Retina (tissue), 1 donor: ENCODE measurements around the gene RNF13.
"Not testable (repeated sequence)": the region's sequence is repeated elsewhere in the genome, so short reads cannot be mapped to it uniquely, and the experiment has no call there.

Experiments
- DNase-seq: peaks from one replicate; pipeline ENCODE4 v3.0.0-alpha.2; 2016

RNF13 gene

GRCh38 chr3:149801639-149802038 lies 11.4 kb upstream of the RNF13 start:
- no peak for DNase-seq

DNA sequence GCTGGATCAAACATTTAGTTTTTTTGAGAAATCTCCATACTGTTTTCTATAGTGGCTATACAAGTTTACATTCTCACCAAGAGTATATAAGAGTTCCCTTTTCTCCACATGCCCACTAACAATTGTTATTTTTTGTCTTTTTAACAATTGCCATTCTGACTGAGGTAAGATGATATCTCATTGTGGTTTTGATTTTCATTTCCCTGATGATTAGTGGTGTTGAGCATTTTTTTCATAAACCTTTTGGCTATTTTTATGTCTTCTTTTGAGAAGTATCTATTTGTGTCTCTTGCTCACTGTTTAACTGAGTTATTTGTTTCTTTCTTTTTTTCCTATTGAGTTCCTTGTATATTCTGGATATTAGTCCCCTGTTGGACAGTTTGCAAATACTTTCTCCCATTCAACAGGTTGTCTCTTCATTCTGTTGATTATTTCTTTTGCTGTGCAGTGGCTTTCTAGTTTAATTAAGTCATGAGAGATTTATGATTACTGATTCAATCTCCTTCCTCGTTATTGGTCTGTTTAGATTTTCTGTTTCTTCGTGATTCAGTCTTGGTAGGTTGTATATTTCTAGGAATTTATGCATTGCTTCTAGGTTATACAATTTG lies 6.7 kb upstream of the RNF13 start:
- no peak for DNase-seq

GRCh38 chr3:149808209-149808829 lies 4.7 kb upstream of the RNF13 start:
- peak; percentile 52 for DNase-seq

- no peak for DNase-seq
Observed at GRCh38 chr3:149809699-149810098, 3.3 kb upstream of the RNF13 start.

DNA sequence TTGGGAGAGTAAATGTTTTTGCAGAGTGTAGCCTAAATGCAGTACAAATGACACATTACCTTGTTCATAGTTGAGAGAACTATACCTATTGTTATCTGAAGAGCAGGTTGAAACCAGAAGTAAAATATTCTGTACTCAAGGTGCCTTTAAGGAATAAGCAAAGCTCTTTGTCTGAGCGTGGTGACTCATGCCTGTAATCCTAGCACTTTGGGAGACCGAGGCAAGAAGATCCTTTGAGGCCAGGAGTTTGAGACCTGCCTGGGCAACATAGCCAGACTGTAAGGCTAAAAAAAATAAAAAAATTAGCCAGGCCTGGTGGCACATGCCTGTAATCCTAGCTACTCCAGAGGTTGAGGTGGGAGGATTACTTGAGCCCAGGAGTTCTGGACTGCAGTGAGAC lies 2.2 kb upstream of the RNF13 start:
- DNase-seq, result no peak

GRCh38 chr3:149812165-149812605 lies 830 bp upstream of the RNF13 start:
- DNase-seq, result no peak

DNA sequence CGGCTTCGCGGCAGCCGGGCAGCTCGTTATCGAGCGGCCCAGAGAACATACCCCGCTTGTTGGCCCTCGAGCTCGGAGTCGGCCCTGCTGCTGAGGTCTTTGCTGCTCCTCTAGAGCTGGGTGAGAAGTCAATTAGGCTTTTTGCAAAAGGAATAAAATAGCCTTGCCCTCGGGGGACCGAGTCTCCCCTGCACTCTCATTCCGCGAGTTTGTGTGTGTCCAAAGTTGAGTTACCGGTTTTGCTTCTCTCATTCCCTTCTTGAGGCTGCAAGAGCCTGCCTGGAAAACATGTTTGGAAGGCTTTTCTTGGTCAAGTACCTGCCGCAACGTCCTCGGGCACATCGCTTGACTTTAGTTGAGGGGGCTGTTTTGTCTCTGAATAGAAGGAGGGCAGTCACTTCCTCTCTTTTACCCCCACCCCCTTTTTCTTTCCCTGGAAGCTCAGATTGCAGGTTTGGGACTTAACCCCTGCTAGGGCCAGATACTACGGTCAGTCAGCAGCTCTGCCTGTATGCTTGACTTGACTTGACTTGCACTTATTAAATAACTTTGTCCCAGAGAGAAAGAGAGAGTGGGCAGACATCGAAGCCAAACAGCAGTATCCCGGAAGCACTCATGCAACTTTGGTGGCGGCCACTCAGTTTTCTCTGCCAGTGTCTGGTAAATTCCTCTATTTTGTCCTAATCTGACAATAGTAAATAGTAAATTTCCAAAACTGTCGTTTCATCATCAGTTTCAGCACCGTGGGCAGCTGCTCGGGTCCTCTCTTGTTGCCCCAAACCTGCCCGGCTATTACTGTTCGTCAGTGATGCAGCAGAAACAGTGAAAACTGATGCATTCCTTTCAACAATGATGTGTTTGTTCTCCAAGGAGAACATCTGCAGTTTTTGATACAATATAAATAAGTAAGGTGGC lies 609 bp downstream of the RNF13 start:
- no peak for DNase-seq

GRCh38 chr3:149815321-149815720 lies 2.3 kb downstream of the RNF13 start:
- no peak for DNase-seq

GRCh38 chr3:149815728-149816127 lies 2.7 kb downstream of the RNF13 start:
- no peak for DNase-seq

GRCh38 chr3:149816311-149816710 lies 3.3 kb downstream of the RNF13 start:
- no peak for DNase-seq

DNA sequence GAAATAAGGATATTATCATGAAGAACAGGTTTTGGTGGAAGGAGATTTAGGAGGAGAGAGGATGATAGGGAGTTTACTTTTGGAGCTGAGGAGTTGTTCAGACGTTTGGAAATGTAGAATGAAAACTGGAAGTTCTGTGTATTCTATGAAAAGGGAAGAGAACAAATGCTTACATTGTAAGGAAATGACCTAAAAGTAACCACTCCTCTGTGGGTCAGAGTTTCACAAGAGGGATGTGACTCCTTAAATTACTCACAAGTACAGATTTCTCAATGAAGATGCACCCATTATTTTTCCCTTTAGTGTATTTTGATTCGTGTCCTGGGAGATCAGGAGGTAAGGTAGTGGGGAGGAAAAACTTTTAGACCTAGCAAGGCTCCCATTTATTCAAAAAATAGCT lies 4.0 kb downstream of the RNF13 start:
- DNase-seq, result no peak

- no peak for DNase-seq
Observed at GRCh38 chr3:149819432-149819831, 6.4 kb downstream of the RNF13 start.

DNA sequence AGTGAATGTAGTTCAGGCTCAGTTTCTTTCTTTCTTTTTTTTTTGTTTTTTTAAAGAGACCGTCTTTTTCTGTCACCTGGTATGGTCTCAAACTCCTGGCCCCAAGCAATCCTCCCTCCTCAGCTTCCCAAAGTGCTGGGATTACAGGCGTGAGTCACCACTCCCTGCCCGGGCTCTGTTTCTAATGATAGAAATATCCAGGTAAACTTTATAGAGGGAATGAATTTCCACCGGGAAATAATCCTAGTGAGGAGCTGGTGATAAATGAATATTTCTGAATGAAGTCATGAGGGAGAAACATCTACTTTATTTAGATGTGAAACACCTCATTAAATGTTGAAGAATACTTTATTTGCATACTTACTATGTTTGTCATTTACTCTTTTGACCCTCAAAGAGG lies 7.2 kb downstream of the RNF13 start:
- DNase-seq, result no peak

DNA sequence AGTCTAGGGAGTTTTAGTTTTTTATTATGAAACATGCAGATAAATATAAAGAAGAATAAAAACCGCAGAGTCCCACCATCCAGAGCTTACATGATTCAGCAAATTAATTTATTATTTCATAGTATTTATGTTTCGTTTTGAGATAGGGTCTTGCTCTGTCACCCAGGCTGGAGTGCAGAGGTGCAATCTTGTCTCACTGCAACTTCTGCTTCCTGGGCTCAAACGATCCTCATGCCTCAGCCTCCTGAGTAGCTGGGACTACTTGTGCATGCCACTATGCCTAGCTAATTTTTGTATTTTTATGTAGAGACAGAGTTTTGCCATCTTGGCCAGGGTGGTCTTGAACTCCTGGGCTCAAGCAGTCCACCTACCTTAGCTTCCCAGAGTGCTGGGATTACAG lies 13.6 kb downstream of the RNF13 start:
- DNase-seq, result no peak

- no peak for DNase-seq
Observed at GRCh38 chr3:149828390-149828789, 15.4 kb downstream of the RNF13 start.

- not testable (repeated sequence) for DNase-seq
Observed at GRCh38 chr3:149829631-149830030, 16.6 kb downstream of the RNF13 start.

DNA sequence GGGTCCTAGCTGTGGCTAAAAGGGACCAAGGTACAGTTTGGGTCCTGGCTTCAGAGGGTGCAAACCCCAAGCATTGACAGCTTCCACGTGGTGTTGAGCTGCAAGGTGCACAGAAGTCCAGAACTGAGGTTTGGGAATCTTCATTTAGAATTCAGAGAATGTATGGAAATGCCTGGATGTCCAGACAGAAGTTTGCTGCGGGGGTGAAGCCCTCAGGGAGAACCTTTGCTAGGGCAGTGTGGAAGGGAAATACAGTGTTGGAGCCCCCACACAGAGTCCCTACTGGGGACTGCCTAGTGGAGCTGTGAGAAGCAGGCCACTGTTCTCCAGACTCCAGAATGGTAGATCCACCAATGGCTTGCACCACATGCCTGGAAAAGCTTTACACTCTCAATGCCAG lies 17.9 kb downstream of the RNF13 start:
- no peak for DNase-seq

DNA sequence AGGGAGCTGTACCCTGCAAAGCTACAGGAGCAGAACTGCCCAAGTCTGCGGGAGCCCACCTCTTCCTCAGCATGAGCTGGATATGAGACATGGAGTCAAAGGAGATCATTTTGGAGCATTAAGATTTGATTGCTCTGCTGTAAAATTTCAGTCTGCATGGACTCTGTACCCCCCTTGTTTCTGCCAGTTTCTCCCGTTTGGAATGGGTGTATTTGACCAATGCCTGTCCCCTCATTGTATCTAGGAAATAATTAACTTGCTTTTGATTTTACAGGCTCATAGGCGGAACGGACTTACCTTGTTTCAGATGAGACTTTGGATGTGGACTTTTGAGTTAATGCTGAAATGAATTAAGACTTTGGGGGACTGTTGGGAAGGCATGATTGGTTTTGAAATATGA lies 18.3 kb downstream of the RNF13 start:
- DNase-seq, result no peak

DNA sequence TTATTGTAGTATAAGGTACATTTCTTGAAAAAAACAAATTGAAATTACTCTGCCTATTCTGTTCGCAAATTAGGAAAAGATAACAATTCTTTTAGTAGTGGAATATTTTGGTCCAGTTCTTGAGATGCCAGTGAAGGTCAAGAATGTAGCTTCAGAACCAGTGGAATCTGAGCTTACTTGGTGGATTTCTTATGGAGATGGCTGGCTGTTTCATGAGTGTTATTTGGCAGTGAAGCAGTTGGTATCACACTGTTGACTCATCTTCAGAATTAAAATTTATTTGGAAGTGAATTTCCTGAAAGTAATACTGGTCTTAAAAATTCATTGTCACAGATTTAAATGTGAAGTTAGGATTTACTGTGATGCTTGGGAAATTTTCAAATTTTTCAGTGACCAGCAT lies 19.1 kb downstream of the RNF13 start:
- DNase-seq, result no peak

DNA sequence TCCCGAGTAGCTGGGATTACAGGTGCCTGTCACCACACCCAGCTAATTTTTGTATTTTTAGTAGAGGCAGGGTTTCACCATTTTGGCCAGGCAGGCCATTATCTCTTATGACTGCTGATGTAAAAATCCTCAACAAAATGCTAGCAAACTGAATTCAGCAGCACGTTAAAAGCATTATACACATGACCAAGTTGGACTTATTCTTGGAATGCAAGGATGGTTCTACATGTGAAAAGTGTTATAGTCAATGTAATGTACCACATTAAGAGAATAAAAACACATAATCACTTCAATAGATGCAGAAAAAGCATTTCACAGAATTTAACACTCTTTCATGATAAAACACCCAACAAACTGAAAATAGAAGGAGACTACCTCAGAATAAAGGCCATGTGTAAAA lies 20.2 kb downstream of the RNF13 start:
- DNase-seq, result no peak

DNA sequence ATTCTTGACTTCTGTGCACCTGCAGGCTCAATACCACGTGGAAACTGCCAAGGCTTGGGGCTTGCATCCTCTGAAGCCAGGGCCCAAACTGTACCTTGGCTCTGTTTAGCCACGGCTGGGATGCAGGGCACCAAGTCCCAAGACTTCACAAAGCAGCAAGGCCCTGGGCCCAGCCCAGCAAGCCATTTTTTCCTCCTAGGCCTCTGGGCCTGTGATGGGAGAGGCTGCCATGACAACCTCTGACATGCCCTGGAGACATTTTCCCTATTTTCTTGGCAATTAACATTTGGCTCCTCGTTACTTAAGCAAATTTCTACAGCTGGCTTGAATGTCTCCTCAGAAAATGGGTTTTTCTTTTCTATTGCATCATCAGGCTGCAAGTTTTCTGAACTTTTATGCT lies 25.5 kb downstream of the RNF13 start:
- not testable (repeated sequence) for DNase-seq

- not testable (repeated sequence) for DNase-seq
Observed at GRCh38 chr3:149839469-149839868, 26.5 kb downstream of the RNF13 start.

- DNase-seq, result no peak
Observed at GRCh38 chr3:149839896-149840295, 26.9 kb downstream of the RNF13 start.

DNA sequence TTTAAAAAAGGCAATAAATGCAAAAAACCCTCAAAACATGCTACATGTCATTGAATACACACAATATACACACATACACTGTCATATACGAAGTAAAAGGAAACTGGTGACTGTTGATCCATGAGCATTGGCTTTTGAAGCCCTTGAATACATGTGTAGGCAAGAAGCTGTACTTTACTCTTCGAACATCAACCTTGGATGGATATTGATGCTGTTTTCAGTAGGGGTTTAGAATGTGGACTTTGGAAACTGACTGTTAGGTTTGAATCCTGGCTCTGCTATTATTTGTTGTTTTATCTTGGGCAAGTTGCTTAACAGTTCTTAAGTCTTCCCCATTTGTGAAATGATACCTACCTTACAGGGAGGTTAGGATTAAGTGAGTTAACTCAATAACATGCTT lies 30.5 kb downstream of the RNF13 start:
- no peak for DNase-seq
